ENCODE results near the gene HPGD. TPM values are rescaled to one million over a fixed set of nuclear protein-coding genes. Genes with fewer than 3 reads are reported as not detected.

HPGD gene
- total RNA-seq, 4 donors from 2014 or later, result 38.0 to 290 (median 208) TPM

- Histone ChIP-seq H3K4me1 (no peaks in the 10 kb centered on the region), H3K4me3 (no peak overlapping the region), H3K27me3 (no peaks in the 10 kb centered on the region), H3K36me3 (no peaks in the 10 kb centered on the region), H3K27ac (peak overlapping the region in 2 of 4 donors; percentile 24 to 44), H3K9me3 (no peaks in the 10 kb centered on the region)
- DNase-seq, result no peak
- no peak for TF ChIP-seq CTCF (IDR thresholded peaks at IDR 0.05)
- no peak for TF ChIP-seq POLR2A (IDR thresholded peaks at IDR 0.05)
Observed at GRCh38 chr4:174555789-174556630, 33.7 kb upstream of the HPGD start.

GRCh38 chr4:174554231-174554728 is 32.0 kb upstream of the HPGD start:
- H3K36me3 ChIP-seq, result no peaks in the 10 kb centered on the region
- TF ChIP-seq CTCF (IDR thresholded peaks at IDR 0.05) (no peak), POLR2A (IDR thresholded peaks at IDR 0.05) (no peak)
- no peak overlapping the region for H3K27ac ChIP-seq
- no peaks in the 10 kb centered on the region for H3K4me1 ChIP-seq
- no peaks in the 10 kb centered on the region for H3K27me3 ChIP-seq
- H3K4me3 ChIP-seq, result no peak overlapping the region
- no peak for DNase-seq
- no peaks in the 10 kb centered on the region for H3K9me3 ChIP-seq

GRCh38 chr4:174553828-174554227 is 31.5 kb upstream of the HPGD start:
- Histone ChIP-seq H3K27ac (no peak overlapping the region), H3K4me3 (no peak overlapping the region), H3K36me3 (no peaks in the 10 kb centered on the region), H3K9me3 (no peaks in the 10 kb centered on the region), H3K4me1 (no peaks in the 10 kb centered on the region), H3K27me3 (no peaks in the 10 kb centered on the region)
- DNase-seq, result no peak
- TF ChIP-seq POLR2A (IDR thresholded peaks at IDR 0.05), result no peak
- no peak for TF ChIP-seq CTCF (IDR thresholded peaks at IDR 0.05)

GRCh38 chr4:174553031-174553430 is 30.7 kb upstream of the HPGD start:
- no peaks in the 10 kb centered on the region for H3K27me3 ChIP-seq
- no peak overlapping the region for H3K27ac ChIP-seq
- H3K36me3 ChIP-seq, result no peaks in the 10 kb centered on the region
- no peaks in the 10 kb centered on the region for H3K4me1 ChIP-seq
- TF ChIP-seq POLR2A (IDR thresholded peaks at IDR 0.05) (no peak), CTCF (IDR thresholded peaks at IDR 0.05) (no peak)
- H3K4me3 ChIP-seq, result no peak overlapping the region
- no peak for DNase-seq
- H3K9me3 ChIP-seq, result no peaks in the 10 kb centered on the region

- Histone ChIP-seq H3K4me1 (no peaks in the 10 kb centered on the region), H3K36me3 (no peaks in the 10 kb centered on the region), H3K9me3 (no peaks in the 10 kb centered on the region), H3K27me3 (no peaks in the 10 kb centered on the region), H3K27ac (no peak overlapping the region), H3K4me3 (no peak overlapping the region)
- TF ChIP-seq CTCF (IDR thresholded peaks at IDR 0.05) (no peak), POLR2A (IDR thresholded peaks at IDR 0.05) (no peak)
- DNase-seq, result no peak
Observed at GRCh38 chr4:174550541-174550940, 28.3 kb upstream of the HPGD start.

Measured in Peyer's patch (tissue), 4 donors.